Keratinocyte (primary cell): ENCODE results near the gene LDLRAD4. TPM values are rescaled to one million over a fixed set of nuclear protein-coding genes. Genes with fewer than 3 reads are reported as not detected.

Experiments used
- DNase-seq: peaks from one replicate; pipeline ENCODE4 v3.0.0-alpha.2; 2011; ENCODE audit warnings: low read depth, missing footprints, low spot score
- FAIRE-seq: peaks from 2 replicates; lab custom pipeline; 2011; peaks lifted over from hg19 to GRCh38; lab: Jason Lieb, UNC
- H2AFZ ChIP-seq: 2 replicates; pipeline ENCODE4 v1.6.0; 2012; ENCODE audit warnings: low read length, control low read depth, inconsistent platforms; ENCODE audit not compliant: control insufficient read depth
- H3K27ac ChIP-seq: 2 replicates; pipeline ENCODE4 v1.5.1; 2011; ENCODE audit warnings: low read length; ENCODE audit not compliant: control insufficient read depth, insufficient read depth
- H3K27me3 ChIP-seq: 3 replicates; pipeline ENCODE4 v1.6.0; 2011; ENCODE audit warnings: low read length; ENCODE audit not compliant: control insufficient read depth, insufficient read depth; ENCODE audit errors: extremely low read depth
- H3K36me3 ChIP-seq, 2 experiments: 2 replicates in 1 of 2; 3 replicates in 1 of 2; pipeline ENCODE4 v1.5.1; 2011; ENCODE audit warnings: low read length in 2 of 2, mild to moderate bottlenecking in 1 of 2; ENCODE audit not compliant: control insufficient read depth in 2 of 2, insufficient read depth in 2 of 2; ENCODE audit errors: extremely low read depth in 1 of 2
- H3K4me1 ChIP-seq: 3 replicates; pipeline ENCODE4 v1.5.1; 2011; ENCODE audit warnings: low read length; ENCODE audit not compliant: control insufficient read depth, insufficient read depth; ENCODE audit errors: extremely low read depth
- H3K4me2 ChIP-seq: 3 replicates; pipeline ENCODE4 v1.6.0; 2011; ENCODE audit warnings: low read depth, low read length; ENCODE audit not compliant: control insufficient read depth, insufficient read depth; ENCODE audit errors: extremely low read depth
- H3K4me3 ChIP-seq, 3 experiments: fragments of 200-600 bp in 1 of 3; sonication (generic) in 1 of 3; 2 replicates in 2 of 3; 3 replicates in 1 of 3; pipeline ENCODE4 v1.5.1; 2011 to 2016; ENCODE audit warnings: low read length in 3 of 3, mild to moderate bottlenecking in 3 of 3, control low read depth in 2 of 3, inconsistent platforms in 1 of 3, low read depth in 1 of 3, mixed read lengths in 1 of 3, mixed run types in 1 of 3, moderate library complexity in 1 of 3; ENCODE audit not compliant: control insufficient read depth in 2 of 3, insufficient read depth in 2 of 3; ENCODE audit errors: extremely low read depth in 1 of 3
- H3K79me2 ChIP-seq: 2 replicates; pipeline ENCODE4 v1.6.0; 2012; ENCODE audit warnings: low read length; ENCODE audit not compliant: control insufficient read depth, insufficient read depth
- H3K9ac ChIP-seq: 3 replicates; pipeline ENCODE4 v1.6.0; 2011; ENCODE audit warnings: low read length; ENCODE audit not compliant: control insufficient read depth, insufficient read depth; ENCODE audit errors: extremely low read depth
- H3K9me1 ChIP-seq: 3 replicates; pipeline ENCODE4 v1.6.0; 2011; ENCODE audit warnings: low read length; ENCODE audit not compliant: control insufficient read depth, insufficient read depth; ENCODE audit errors: extremely low read depth
- H3K9me3 ChIP-seq: 2 replicates; pipeline ENCODE4 v1.5.1; 2012; ENCODE audit warnings: low read depth, low read length; ENCODE audit not compliant: control insufficient read depth
- H4K20me1 ChIP-seq: 3 replicates; pipeline ENCODE4 v1.6.0; 2011; ENCODE audit warnings: low read length; ENCODE audit not compliant: control insufficient read depth, insufficient read depth; ENCODE audit errors: extremely low read depth
- CTCF ChIP-seq, 3 experiments: IDR thresholded peaks in 1 of 3; conservative IDR thresholded peaks in 1 of 3; optimal IDR thresholded peaks in 1 of 3; 2 replicates in 2 of 3; 3 replicates in 1 of 3; pipeline versions ENCODE3 to v1.5.1; 2011; ENCODE audit warnings: low read length in 3 of 3, mild to moderate bottlenecking in 3 of 3, moderate library complexity in 2 of 3, control low read depth in 1 of 3, inconsistent platforms in 1 of 3; ENCODE audit not compliant: insufficient read depth in 2 of 3; ENCODE audit errors: extremely low read depth in 1 of 3
- EZH2 ChIP-seq: IDR thresholded peaks from one replicate; pipeline ENCODE4 v1.6.1; 2012; ENCODE audit warnings: inconsistent platforms, mild to moderate bottlenecking, low read length, moderate library complexity
- dilution Hi-C: fragments of 300-500 bp; cut with MboI; formaldehyde crosslinking; loops from one replicate; pipeline ENCODE4 v1.7.0; 2020; ENCODE audit warnings: low sequenced_read_pairs; ENCODE audit not compliant: extremely low pct_ligation_motif_present
- polyA plus RNA-seq, 5 experiments: library from polyadenylated mRNA; depleted of rRNA in 3 of 5; stranded (reverse) in 3 of 5; stranded (forward) in 1 of 5; unstranded in 1 of 5; fragments of >200 nt; gene quantifications; 1 replicate in 1 of 5; 2 replicates in 3 of 5; 3 replicates in 1 of 5; pipeline versions ENCODE4 v1.2.1 to v1.2.3, GENCODE V29; 2011 to 2012; ENCODE audit warnings: missing spikeins in 2 of 5, low read depth in 1 of 5, low replicate concordance in 1 of 5

The LDLRAD4 gene
- polyA plus RNA-seq, 1 donor (not counting 4 experiments of a cell fraction or from before 2014, with no cell fraction given), result not detected

- Histone ChIP-seq H3K27me3 (peaks cover 63% of the 10 kb centered on the region), H3K4me2 (peak overlapping the region; percentile 10), H3K79me2 (no peaks in the 10 kb centered on the region), H4K20me1 (no peaks in the 10 kb centered on the region), H3K9ac (no peak overlapping the region), H3K36me3 (no peaks in the 10 kb centered on the region), H3K9me3 (no peaks in the 10 kb centered on the region), H3K4me1 (no peaks in the 10 kb centered on the region), H3K9me1 (no peaks in the 10 kb centered on the region), H3K4me3 (no peak overlapping the region), H3K27ac (no peak overlapping the region), H2AFZ (no peak overlapping the region)
- peak; percentile 84 for TF ChIP-seq EZH2
- TF ChIP-seq CTCF (optimal IDR thresholded peaks at IDR 0.05 in 1 of 3, IDR thresholded peaks at IDR 0.05 in 1 of 3, conservative IDR thresholded peaks at IDR 0.05 in 1 of 3; ENCODE audit: extremely low read depth in 1 of 3, insufficient read depth in 2 of 3, low read length in 3 of 3), result no peak
- FAIRE-seq (no peak), DNase-seq (no peak)
- dilution Hi-C loops, result loop anchor here (25.0 kb wide), 1 partner anchor 419 kb away; no protein-coding TSS in a partner anchor
Measured at GRCh38 chr18:13217971-13218367, 591 bp upstream of the LDLRAD4 start.

DNA sequence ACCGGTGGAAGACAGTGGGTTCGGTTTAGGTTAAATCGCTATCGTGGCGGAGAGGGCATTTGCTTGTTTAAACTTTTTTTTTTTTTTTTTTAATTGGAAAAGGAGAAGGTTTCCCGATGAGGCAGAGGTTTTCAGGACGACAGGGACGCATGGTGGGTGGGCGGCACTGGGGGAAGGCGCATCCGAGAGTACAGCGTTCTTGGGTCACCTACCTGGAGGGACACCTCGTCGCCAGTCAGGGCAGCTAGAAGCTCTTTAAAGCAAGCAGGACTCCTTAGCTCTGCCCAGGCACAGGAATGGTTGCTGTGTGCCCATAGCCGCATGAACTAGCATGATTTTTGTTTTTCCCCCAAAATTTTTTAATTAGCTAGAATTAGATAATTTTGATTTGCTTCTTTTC, 437 bp downstream of the LDLRAD4 start:
- H3K27ac ChIP-seq, result no peak overlapping the region
- H3K27me3 ChIP-seq, result peaks cover 68% of the 10 kb centered on the region
- H3K4me1 ChIP-seq, result no peaks in the 10 kb centered on the region
- no peak overlapping the region for H3K4me2 ChIP-seq
- dilution Hi-C loops, result loop anchor here (25.0 kb wide), 1 partner anchor 418 kb away; no protein-coding TSS in a partner anchor
- FAIRE-seq, result no peak
- no peaks in the 10 kb centered on the region for H3K9me3 ChIP-seq
- TF ChIP-seq EZH2 (no peak), CTCF (optimal IDR thresholded peaks at IDR 0.05 in 1 of 3, IDR thresholded peaks at IDR 0.05 in 1 of 3, conservative IDR thresholded peaks at IDR 0.05 in 1 of 3; ENCODE audit: extremely low read depth in 1 of 3, insufficient read depth in 2 of 3, low read length in 3 of 3) (no peak)
- no peak overlapping the region for H2AFZ ChIP-seq
- H3K36me3 ChIP-seq, result no peaks in the 10 kb centered on the region
- H3K9me1 ChIP-seq, result no peaks in the 10 kb centered on the region
- no peaks in the 10 kb centered on the region for H3K79me2 ChIP-seq
- no peak for DNase-seq
- no peak overlapping the region for H3K9ac ChIP-seq
- no peaks in the 10 kb centered on the region for H4K20me1 ChIP-seq
- no peak overlapping the region for H3K4me3 ChIP-seq
